ENCODE results near the gene PLXDC2.
A peak's percentile ranks its signal among the peaks of the same experiment; 100 is the strongest.

PLXDC2 gene

GRCh38 chr10:20234579-20234978, 418.3 kb downstream of the PLXDC2 start:
- no peak for DNase-seq (ENCODE audit: low read depth, low spot score)
- no peak overlapping the region for H3K27ac ChIP-seq

- DNase-seq (ENCODE audit: low read depth, low spot score), result no peak
- no peak overlapping the region for H3K27ac ChIP-seq
Observed at GRCh38 chr10:20237091-20237570, 420.9 kb downstream of the PLXDC2 start.

- no peak for DNase-seq (ENCODE audit: low read depth, low spot score)
- H3K27ac ChIP-seq, result no peak overlapping the region
Observed at GRCh38 chr10:20237586-20237985, 421.4 kb downstream of the PLXDC2 start.

GRCh38 chr10:20240643-20241042, 424.4 kb downstream of the PLXDC2 start:
- H3K27ac ChIP-seq, result no peak overlapping the region
- no peak for DNase-seq (ENCODE audit: low read depth, low spot score)

GRCh38 chr10:20247454-20247853, 431.2 kb downstream of the PLXDC2 start:
- no peak overlapping the region for H3K27ac ChIP-seq
- no peak for DNase-seq (ENCODE audit: low read depth, low spot score)

GRCh38 chr10:20247891-20248708, 431.9 kb downstream of the PLXDC2 start:
- no peak for DNase-seq (ENCODE audit: low read depth, low spot score)
- no peak overlapping the region for H3K27ac ChIP-seq

- H3K27ac ChIP-seq, result no peak overlapping the region
- no peak for DNase-seq (ENCODE audit: low read depth, low spot score)
Observed at GRCh38 chr10:20254078-20254477, 437.8 kb downstream of the PLXDC2 start.

- no peak overlapping the region for H3K27ac ChIP-seq
- DNase-seq (ENCODE audit: low read depth, low spot score), result no peak
Observed at GRCh38 chr10:20254497-20254896, 438.3 kb downstream of the PLXDC2 start.

GRCh38 chr10:20256969-20257368, 440.7 kb downstream of the PLXDC2 start:
- H3K27ac ChIP-seq, result no peak overlapping the region
- no peak for DNase-seq (ENCODE audit: low read depth, low spot score)

GRCh38 chr10:20257422-20257821, 441.2 kb downstream of the PLXDC2 start:
- H3K27ac ChIP-seq, result no peak overlapping the region
- no peak for DNase-seq (ENCODE audit: low read depth, low spot score)

GRCh38 chr10:20265146-20265545, 448.9 kb downstream of the PLXDC2 start:
- no peak for DNase-seq (ENCODE audit: low read depth, low spot score)

DNA sequence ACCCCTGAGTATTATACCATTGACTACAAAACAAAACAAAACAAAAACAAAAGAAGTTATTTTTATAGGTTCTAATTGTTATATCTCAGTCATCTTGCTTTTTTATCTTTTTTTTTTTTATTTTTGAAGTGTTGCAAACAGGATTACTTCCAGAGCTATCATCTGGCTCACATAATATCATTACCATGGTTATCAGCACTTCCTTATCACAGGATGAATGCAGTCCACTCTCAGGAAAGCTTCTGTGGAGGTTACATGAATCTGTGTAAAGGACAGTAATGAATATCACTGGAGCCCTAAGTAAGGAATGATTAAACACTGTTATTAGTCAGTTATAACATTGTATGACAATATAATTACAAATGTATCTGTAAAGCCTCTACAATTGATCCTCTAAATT, 451.5 kb downstream of the PLXDC2 start:
- DNase-seq (ENCODE audit: low read depth, low spot score), result no peak
- no peak overlapping the region for H3K27ac ChIP-seq

More at GRCh38 chr10:20265146-20265545, 448.9 kb downstream of the PLXDC2 start:
- no peak overlapping the region for H3K27ac ChIP-seq

DNA sequence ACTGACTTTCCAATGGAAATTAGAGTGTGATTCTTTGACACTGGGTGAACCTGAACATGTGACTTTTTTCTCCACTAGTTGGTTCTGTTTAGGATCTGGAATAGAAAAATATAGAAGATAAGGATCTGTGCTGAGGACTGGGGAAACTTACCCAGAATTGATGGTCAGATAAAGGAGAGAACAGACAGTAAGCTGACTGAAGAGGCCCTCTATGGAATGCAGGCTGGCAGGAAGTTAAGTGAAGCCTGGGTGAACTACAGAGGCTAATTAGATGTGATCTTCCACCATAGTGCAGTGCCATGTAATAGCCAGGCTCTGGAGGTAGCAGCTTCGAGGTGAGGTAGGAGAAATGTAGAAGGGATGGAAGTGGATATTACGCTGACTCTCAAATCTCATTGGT, 455.3 kb downstream of the PLXDC2 start:
- H3K27ac ChIP-seq, result no peak overlapping the region
- no peak for DNase-seq (ENCODE audit: low read depth, low spot score)

GRCh38 chr10:20272608-20273007, 456.4 kb downstream of the PLXDC2 start:
- DNase-seq (ENCODE audit: low read depth, low spot score), result no peak
- no peak overlapping the region for H3K27ac ChIP-seq

DNA sequence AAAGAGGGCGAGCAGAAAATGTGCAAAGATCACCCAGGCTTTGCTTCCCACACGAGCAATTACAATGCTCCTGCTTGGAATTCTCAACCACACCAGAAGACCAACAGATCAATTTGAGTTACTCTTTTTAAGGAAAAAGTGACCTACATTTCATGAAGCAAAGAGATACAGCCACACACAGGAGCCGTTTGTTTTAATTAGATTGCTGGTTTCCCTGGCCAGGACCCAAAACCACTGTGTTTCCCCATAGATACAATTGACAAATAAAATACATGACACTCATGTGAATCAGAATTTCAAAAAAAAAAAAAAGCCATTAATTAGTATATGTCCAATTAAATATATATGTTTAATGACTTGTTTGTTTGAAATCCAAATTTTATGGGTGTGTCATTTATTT, 458.3 kb downstream of the PLXDC2 start:
- no peak overlapping the region for H3K27ac ChIP-seq
- peak; percentile 6 for DNase-seq (ENCODE audit: low read depth, low spot score)

DNA sequence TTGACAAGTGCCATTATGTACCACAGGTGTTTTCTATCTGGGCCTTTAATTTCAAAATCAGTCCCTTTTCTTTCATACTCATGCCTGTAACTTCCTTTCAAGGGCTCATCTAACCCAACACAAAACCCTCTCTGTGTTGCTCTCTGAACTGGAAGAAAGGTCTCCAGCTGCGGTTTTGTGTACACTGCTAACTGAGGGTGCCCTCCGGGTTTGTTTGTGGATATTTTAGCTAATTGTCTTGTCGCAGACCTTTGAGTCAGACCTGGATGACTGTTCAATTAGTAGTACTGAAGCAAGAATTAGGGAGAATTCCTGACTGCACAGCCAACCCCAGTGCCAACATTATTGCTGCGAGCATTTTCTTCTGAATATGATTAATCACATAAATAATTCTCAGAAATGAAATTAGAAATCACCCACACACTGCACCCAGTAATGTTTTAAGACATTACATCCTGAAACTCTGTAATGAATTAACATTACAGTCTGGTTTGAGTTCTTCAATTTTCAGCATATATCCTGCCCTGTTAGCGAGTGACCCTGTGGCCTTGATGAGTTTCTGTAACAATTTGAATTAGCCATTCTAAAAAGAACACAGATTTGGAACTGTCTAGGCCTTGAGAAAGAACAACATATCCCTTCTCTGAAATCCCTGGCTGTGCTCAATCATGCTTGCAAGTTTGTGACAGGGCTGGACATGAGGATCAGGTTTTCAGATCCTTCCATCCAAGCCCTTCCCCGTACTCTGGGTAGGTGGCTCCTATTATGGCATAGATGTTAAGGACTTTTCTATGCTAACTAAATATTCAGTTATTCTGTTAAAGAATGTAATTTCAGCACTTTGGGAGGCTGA, 460.1 kb downstream of the PLXDC2 start:
- H3K27ac ChIP-seq, result no peak overlapping the region
- DNase-seq (ENCODE audit: low read depth, low spot score), result peak; percentile 27

- H3K27ac ChIP-seq, result no peak overlapping the region
- DNase-seq (ENCODE audit: low read depth, low spot score), result no peak
Observed at GRCh38 chr10:20277820-20278219, 461.6 kb downstream of the PLXDC2 start.

DNA sequence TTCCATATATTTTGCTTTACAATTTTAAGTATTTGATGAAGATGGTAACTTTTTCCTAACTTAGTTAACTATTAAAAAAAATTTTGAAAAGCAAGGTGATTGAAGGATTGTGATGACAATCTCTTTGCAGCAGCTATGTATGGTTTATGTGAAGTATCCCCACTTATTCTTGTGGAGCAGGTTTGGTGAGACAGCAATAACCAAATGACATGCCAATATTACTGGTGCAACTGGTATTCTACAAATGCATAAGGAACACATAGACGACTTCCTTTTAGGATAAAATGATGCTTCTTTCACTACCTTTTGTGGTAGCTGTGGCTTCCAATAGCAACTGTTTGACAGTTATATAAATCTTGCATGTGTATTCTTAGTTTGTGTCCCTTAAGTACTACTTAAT, 465.3 kb downstream of the PLXDC2 start:
- no peak for DNase-seq (ENCODE audit: low read depth, low spot score)
- no peak overlapping the region for H3K27ac ChIP-seq

GRCh38 chr10:20287586-20287985, 471.4 kb downstream of the PLXDC2 start:
- no peak overlapping the region for H3K27ac ChIP-seq
- no peak for DNase-seq (ENCODE audit: low read depth, low spot score)

- DNase-seq (ENCODE audit: low read depth, low spot score), result no peak
- no peak overlapping the region for H3K27ac ChIP-seq
Observed at GRCh38 chr10:20288060-20288459, 471.8 kb downstream of the PLXDC2 start.

All from epithelial cell of prostate (primary cell).